IMR-90 (cell line): ENCODE measurements around the gene PLCH1. TPM values are rescaled to one million over a fixed set of nuclear protein-coding genes. Genes with fewer than 3 reads are reported as not detected.

Experiments used
- ATAC-seq: fragments of 200-7000 bp; cut with Tn5 transposase; 2 replicates; pipeline ENCODE4 v1.9.1; 2020; ENCODE audit warnings: low read depth, mild to moderate bottlenecking, moderate library complexity
- BruUV-seq: library from RNA; stranded (reverse); fragments of 400-500 nt; replicated peaks from 2 replicates; lab custom pipeline; 2021; lab: Mats Ljungman, UMichigan
- CTCF ChIA-PET: fragments of 300-600 bp; formaldehyde crosslinking; extraction: SDS; loops from one replicate; lab custom pipeline; 2021; ENCODE audit warnings: antibody characterized with exemption; lab: Yijun Ruan, JAX
- POLR2A ChIA-PET: fragments of 300-600 bp; sonication (Branson Sonifier 250); formaldehyde crosslinking; loops from one replicate; lab custom pipeline; 2022; ENCODE audit warnings: antibody characterized with exemption; ENCODE audit not compliant: unreplicated experiment; lab: Charles Lee
- DNase-seq: peaks from one replicate; pipeline ENCODE4 v3.0.0; 2013
- H2AFZ ChIP-seq: replicated peaks from 2 replicates; pipeline ENCODE3; 2013; ENCODE audit warnings: low read length, mild to moderate bottlenecking; ENCODE audit not compliant: poor library complexity
- H2AK5ac ChIP-seq: 2 replicates; pipeline ENCODE4 v1.6.1; 2013; ENCODE audit warnings: low read depth, low read length, inconsistent platforms
- H2AK9ac ChIP-seq: replicated peaks from 2 replicates; pipeline ENCODE3; 2013; ENCODE audit warnings: mild to moderate bottlenecking, low read depth, low read length, moderate library complexity; ENCODE audit not compliant: poor library complexity
- H2BK120ac ChIP-seq: 2 replicates; pipeline ENCODE4 v1.6.1; 2013; ENCODE audit warnings: low read depth, low read length, inconsistent platforms
- H2BK15ac ChIP-seq: 3 replicates; pipeline ENCODE4 v1.6.1; 2013; ENCODE audit warnings: low read depth, low read length, inconsistent platforms
- H2BK20ac ChIP-seq: 2 replicates; pipeline ENCODE4 v1.6.1; 2013; ENCODE audit warnings: low read depth, mild to moderate bottlenecking, inconsistent platforms, low read length, moderate library complexity
- H2BK5ac ChIP-seq: 2 replicates; pipeline ENCODE4 v1.6.1; 2013; ENCODE audit warnings: mild to moderate bottlenecking, low read depth, low read length, inconsistent platforms; ENCODE audit not compliant: poor library complexity, severe bottlenecking
- H3K14ac ChIP-seq: replicated peaks from 2 replicates; pipeline ENCODE4 v1.6.1; 2013; ENCODE audit warnings: low read depth, low read length, inconsistent platforms
- H3K18ac ChIP-seq: 2 replicates; pipeline ENCODE4 v1.6.1; 2013; ENCODE audit warnings: low read depth, low read length, control low read depth
- H3K23ac ChIP-seq: 2 replicates; pipeline ENCODE4 v1.6.1; 2013; ENCODE audit warnings: low read depth, low read length, inconsistent platforms
- H3K27ac ChIP-seq: 2 replicates; pipeline ENCODE4 v1.5.1; 2013; ENCODE audit warnings: mild to moderate bottlenecking, control low read depth, low read length; ENCODE audit not compliant: insufficient read depth
- H3K27me3 ChIP-seq: 2 replicates; pipeline ENCODE4 v1.6.1; 2013; ENCODE audit warnings: low read length; ENCODE audit not compliant: control insufficient read depth, insufficient read depth
- H3K36me3 ChIP-seq: 2 replicates; pipeline ENCODE4 v1.6.1; 2013; ENCODE audit warnings: low read length, mixed read lengths; ENCODE audit not compliant: control insufficient read depth, insufficient read depth
- H3K4ac ChIP-seq: 2 replicates; pipeline ENCODE4 v1.6.1; 2013; ENCODE audit warnings: low read depth, low read length, inconsistent platforms
- H3K4me1 ChIP-seq: 2 replicates; pipeline ENCODE4 v1.6.1; 2013; ENCODE audit warnings: low read length, mixed read lengths; ENCODE audit not compliant: control insufficient read depth, insufficient read depth
- H3K4me2 ChIP-seq: 2 replicates; pipeline ENCODE4 v1.6.1; 2013; ENCODE audit warnings: low read depth, mild to moderate bottlenecking, control low read depth, low read length, moderate library complexity
- H3K4me3 ChIP-seq: 2 replicates; pipeline ENCODE4 v1.5.1; 2013; ENCODE audit warnings: low read depth, mild to moderate bottlenecking, control low read depth, low read length, moderate library complexity; ENCODE audit not compliant: insufficient read depth
- H3K56ac ChIP-seq: 2 replicates; pipeline ENCODE4 v1.6.1; 2013; ENCODE audit warnings: low read length, inconsistent platforms; ENCODE audit not compliant: insufficient read depth; ENCODE audit errors: extremely low read depth
- H3K79me1 ChIP-seq, 2 experiments: 2 replicates each; pipeline ENCODE4 v1.6.1; 2013; ENCODE audit warnings: low read length in 2 of 2, inconsistent platforms in 1 of 2, low read depth in 1 of 2
- H3K9ac ChIP-seq: 2 replicates; pipeline ENCODE4 v1.6.1; 2013; ENCODE audit warnings: low read depth, low read length, control low read depth
- H3K9me1 ChIP-seq: 2 replicates; pipeline ENCODE4 v1.6.1; 2013; ENCODE audit warnings: low read length, inconsistent platforms; ENCODE audit not compliant: insufficient read depth
- H3K9me3 ChIP-seq: 2 replicates; pipeline ENCODE4 v1.6.1; 2013; ENCODE audit warnings: low read length; ENCODE audit not compliant: control insufficient read depth, insufficient read depth
- H4K20me1 ChIP-seq: 2 replicates; pipeline ENCODE4 v1.6.1; 2013; ENCODE audit warnings: low read length, inconsistent platforms; ENCODE audit not compliant: insufficient read depth
- H4K5ac ChIP-seq: 2 replicates; pipeline ENCODE4 v1.6.1; 2013; ENCODE audit warnings: mild to moderate bottlenecking, low read depth, low read length, control low read depth
- H4K8ac ChIP-seq, 2 experiments: 2 replicates each; pipeline ENCODE4 v1.6.1; 2013; ENCODE audit warnings: low read depth in 2 of 2, low read length in 2 of 2, control low read depth in 1 of 2, inconsistent platforms in 1 of 2
- H4K91ac ChIP-seq: 2 replicates; pipeline ENCODE4 v1.6.1; 2013; ENCODE audit warnings: low read depth, low read length, inconsistent platforms; ENCODE audit not compliant: insufficient read depth
- CHD1 ChIP-seq: IDR thresholded peaks from 2 replicates; pipeline ENCODE4 v1.6.1; 2012; ENCODE audit warnings: low read depth, low read length, improper control_type of control experiment
- FOS ChIP-seq: fragments of 150-350 bp; IDR thresholded peaks from 2 replicates; pipeline ENCODE4 v1.6.1; 2016; ENCODE audit warnings: low read depth, low read length
- MAZ ChIP-seq: IDR thresholded peaks from 2 replicates; pipeline ENCODE4 v1.6.1; 2012; ENCODE audit warnings: low read depth, mild to moderate bottlenecking, low read length, improper control_type of control experiment, moderate library complexity, borderline replicate concordance
- NFE2L2 ChIP-seq: fragments of 150-350 bp; IDR thresholded peaks from 2 replicates; pipeline ENCODE4 v1.6.1; 2016; ENCODE audit warnings: low read depth, mild to moderate bottlenecking, low read length
- POLR2A ChIP-seq: IDR thresholded peaks from 2 replicates; pipeline ENCODE4 v1.6.1; 2012; ENCODE audit warnings: mild to moderate bottlenecking, low read depth, low read length
- SMC3 ChIP-seq: fragments of 150-350 bp; IDR thresholded peaks from 2 replicates; pipeline ENCODE4 v1.6.1; 2016; ENCODE audit warnings: low read depth, mild to moderate bottlenecking, antibody characterized with exemption, low read length, moderate library complexity
- WGBS, 2 experiments: methylation state at CpG; one replicate each; pipeline versions ENCODE4 v1.1.5 to v1.1.7; 2013; ENCODE audit warnings: missing lambda C conversion rate in 2 of 2; ENCODE audit not compliant: insufficient read length in 1 of 2; ENCODE audit errors: extremely low coverage in 2 of 2; 5-methylcytosine and 5-hydroxymethylcytosine counted together
- dilution Hi-C: fragments of 300-500 bp; cut with HindIII; formaldehyde crosslinking; loops from one replicate; pipeline ENCODE4 v1.14.3; 2018; ENCODE audit warnings: low sequenced_read_pairs; ENCODE audit not compliant: unreplicated experiment
- in situ Hi-C: fragments of 300-500 bp; cut with MboI; formaldehyde crosslinking; loops from 3 replicates; pipeline ENCODE4 v1.14.3; 2019; ENCODE audit warnings: low sequenced_read_pairs, inconsistent platforms, mixed read lengths
- intact Hi-C: fragments of 100-400 bp; cut with micrococcal nuclease; formaldehyde crosslinking; loops from 2 replicates; pipeline ENCODE4 v1.10.0; 2022
- polyA plus RNA-seq, 3 experiments: library from polyadenylated mRNA; depleted of rRNA; stranded (reverse); fragments of >200 nt; gene quantifications; 2 replicates each; pipeline ENCODE4 v1.2.3, GENCODE V29; 2012; ENCODE audit warnings: low replicate concordance in 1 of 3
- total RNA-seq: library from RNA; depleted of rRNA; stranded (reverse); fragments of >200 nt; gene quantifications from 2 replicates; pipeline ENCODE4 v1.2.3, GENCODE V29; 2012

PLCH1 gene
- total and polyA plus RNA-seq, 2 of the 4 experiments (the other 2 are of a cell fraction) = not detected

- no peak overlapping the region for H2AK5ac ChIP-seq
- no peak overlapping the region for H3K27ac ChIP-seq
- no peak overlapping the region for H3K9ac ChIP-seq
- in situ Hi-C loops (no loop called here), dilution Hi-C loops (no loop called here), intact Hi-C loops (no loop called here)
- no peak overlapping the region for H2AK9ac ChIP-seq
- H2BK120ac ChIP-seq = no peak overlapping the region
- TF ChIP-seq MAZ = no peak
- TF ChIP-seq POLR2A = no peak
- no peak for TF ChIP-seq CHD1
- TF ChIP-seq NFE2L2 = no peak
- no peak for TF ChIP-seq FOS
- TF ChIP-seq SMC3 = no peak
- no CpG with 5 or more reads among the region's 1 CpG for WGBS, 2 experiments
- no peak overlapping the region for H4K5ac ChIP-seq
- ATAC-seq (no peak), DNase-seq (no peak)
- H3K79me1 ChIP-seq = no peaks in the 10 kb centered on the region
- no peak overlapping the region for H4K91ac ChIP-seq
- H2BK5ac ChIP-seq = no peak overlapping the region
- H3K56ac ChIP-seq = no peak overlapping the region
- H3K9me3 ChIP-seq = no peaks in the 10 kb centered on the region; the same call in 1 of the 2 replicates
- no peak overlapping the region for H2AFZ ChIP-seq
- no peak overlapping the region for H3K18ac ChIP-seq
- H2BK15ac ChIP-seq = no peak overlapping the region
- no peak overlapping the region for H3K4me2 ChIP-seq
- H3K9me1 ChIP-seq = no peaks in the 10 kb centered on the region
- H3K4me1 ChIP-seq = no peaks in the 10 kb centered on the region
- BruUV-seq = no TSS peak
- no peaks in the 10 kb centered on the region for H3K27me3 ChIP-seq
- H3K36me3 ChIP-seq = no peaks in the 10 kb centered on the region
- no peak overlapping the region for H4K8ac ChIP-seq
- H2BK20ac ChIP-seq = no peak overlapping the region
- ChIA-PET POLR2A (no interaction called here), CTCF (interaction anchor here (0.5 kb wide), 1 partner anchor 1232 kb away, joined by 3 read pairs; no protein-coding TSS in a partner anchor)
- H3K23ac ChIP-seq = no peak overlapping the region
- H4K20me1 ChIP-seq = no peaks in the 10 kb centered on the region
- no peak overlapping the region for H3K4me3 ChIP-seq
- no peak overlapping the region for H3K14ac ChIP-seq
- H3K4ac ChIP-seq = no peak overlapping the region
These were observed 340.4 kb downstream of the PLCH1 start for GRCh38 chr3:155404486-155404885.
